Spleen (tissue), 7 donors: ENCODE measurements around the gene FAM3B.

Source experiments
- POLR2A ChIP-seq, 3 donors: fragments of 450-650 bp; IDR thresholded peaks; one replicate each; pipeline ENCODE4 v1.5.1; 2017; ENCODE audit warnings: antibody characterized with exemption in 3 of 3, mild to moderate bottlenecking in 1 of 3
- POLR2AphosphoS5 ChIP-seq, 3 donors: sonication (generic); formaldehyde crosslinking; IDR thresholded peaks; one replicate each; pipeline ENCODE4 v1.5.1; 2017; ENCODE audit warnings: antibody characterized with exemption in 3 of 3
- TF ChIP-seq, protein P1 (sequence below), 11 experiments: fragments of 200-600 bp in 7 of 11; fragments of 450-650 bp in 4 of 11; sonication (generic) in 4 of 11; IDR thresholded peaks in 8 of 11; conservative IDR thresholded peaks in 3 of 11; 1 replicate in 7 of 11; 2 replicates in 4 of 11; pipeline versions ENCODE4 v1.4.0 to v1.8.0; 2016 to 2021; ENCODE audit warnings: antibody characterized with exemption in 11 of 11, inconsistent platforms in 4 of 11, mild to moderate bottlenecking in 1 of 11
- donor health status: DM: no; HTN: no; CAD: no; lungs with moderate emphysema.
- donor health status: DM: no; HTN: no; CAD: no.
- donor health status: DM: no; HTN: no; CAD: no.

DNA sequence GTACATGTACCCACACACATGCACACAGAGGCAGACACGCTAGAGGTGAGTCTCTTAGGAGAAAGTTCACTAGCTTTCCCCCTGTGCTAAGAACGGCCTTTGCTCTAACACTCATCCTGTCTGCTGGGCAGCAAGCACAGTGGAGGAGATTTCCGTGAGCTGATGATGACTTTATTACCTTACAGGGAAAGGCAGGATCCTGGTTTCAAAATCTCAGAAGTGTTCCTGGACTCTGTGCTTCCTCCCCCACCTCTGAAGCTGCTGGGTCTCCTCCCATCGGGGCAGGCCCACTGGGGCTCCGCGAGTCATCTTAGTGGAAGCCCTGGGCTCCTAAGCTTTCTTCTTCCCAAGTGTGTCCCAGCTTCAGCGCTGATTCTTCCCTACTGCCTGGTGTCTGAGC lies 2.7 kb downstream of the FAM3B start:
- TF ChIP-seq, protein P1, sequence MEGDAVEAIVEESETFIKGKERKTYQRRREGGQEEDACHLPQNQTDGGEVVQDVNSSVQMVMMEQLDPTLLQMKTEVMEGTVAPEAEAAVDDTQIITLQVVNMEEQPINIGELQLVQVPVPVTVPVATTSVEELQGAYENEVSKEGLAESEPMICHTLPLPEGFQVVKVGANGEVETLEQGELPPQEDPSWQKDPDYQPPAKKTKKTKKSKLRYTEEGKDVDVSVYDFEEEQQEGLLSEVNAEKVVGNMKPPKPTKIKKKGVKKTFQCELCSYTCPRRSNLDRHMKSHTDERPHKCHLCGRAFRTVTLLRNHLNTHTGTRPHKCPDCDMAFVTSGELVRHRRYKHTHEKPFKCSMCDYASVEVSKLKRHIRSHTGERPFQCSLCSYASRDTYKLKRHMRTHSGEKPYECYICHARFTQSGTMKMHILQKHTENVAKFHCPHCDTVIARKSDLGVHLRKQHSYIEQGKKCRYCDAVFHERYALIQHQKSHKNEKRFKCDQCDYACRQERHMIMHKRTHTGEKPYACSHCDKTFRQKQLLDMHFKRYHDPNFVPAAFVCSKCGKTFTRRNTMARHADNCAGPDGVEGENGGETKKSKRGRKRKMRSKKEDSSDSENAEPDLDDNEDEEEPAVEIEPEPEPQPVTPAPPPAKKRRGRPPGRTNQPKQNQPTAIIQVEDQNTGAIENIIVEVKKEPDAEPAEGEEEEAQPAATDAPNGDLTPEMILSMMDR (IDR thresholded peaks at IDR 0.05 in 8 of 11, conservative IDR thresholded peaks at IDR 0.05 in 3 of 11) = no peak
- TF ChIP-seq POLR2A (IDR thresholded peaks at IDR 0.05) (no peak), POLR2AphosphoS5 (IDR thresholded peaks at IDR 0.05) (no peak)
